HEK293 (cell line): ENCODE measurements around the gene NLGN1.

Experiments used
- CTCF ChIA-PET: fragments of 350-600 bp; formaldehyde crosslinking; extraction: SDS; loops from one replicate; lab custom pipeline; 2021; ENCODE audit warnings: antibody characterized with exemption; lab: Yijun Ruan, JAX
- POLR2A ChIA-PET: fragments of 300-600 bp; formaldehyde crosslinking; extraction: SDS; loops from one replicate; lab custom pipeline; 2020; ENCODE audit warnings: antibody characterized with exemption, inconsistent platforms; lab: Yijun Ruan, JAX
- H3K27ac ChIP-seq: fragments of 200-500 bp; sonication (Bioruptor generic); 2 replicates; pipeline ENCODE4 v1.5.1; 2014; ENCODE audit warnings: low read depth, low read length, control low read depth, inconsistent platforms; ENCODE audit errors: extremely low read depth
- H3K36me3 ChIP-seq, 2 experiments: fragments of 200-500 bp in 1 of 2; sonication (Bioruptor generic) in 1 of 2; 1 replicate in 1 of 2; 2 replicates in 1 of 2; pipeline ENCODE4 v1.5.1; 2014 to 2017; ENCODE audit warnings: inconsistent platforms in 2 of 2, low read length in 2 of 2; ENCODE audit not compliant: control insufficient read depth in 2 of 2, insufficient read depth in 1 of 2
- H3K4me1 ChIP-seq: fragments of 200-500 bp; sonication (Bioruptor generic); 2 replicates; pipeline ENCODE4 v1.5.1; 2014; ENCODE audit warnings: mild to moderate bottlenecking, low read length, inconsistent platforms; ENCODE audit not compliant: control insufficient read depth, insufficient read depth
- H3K4me3 ChIP-seq: 2 replicates; pipeline ENCODE4 v1.5.1; 2011; ENCODE audit warnings: low read depth, mild to moderate bottlenecking, control low read depth, low read length, moderate library complexity
- H3K9me3 ChIP-seq: fragments of 200-500 bp; sonication (Bioruptor generic); 2 replicates; pipeline ENCODE4 v1.5.1; 2014; ENCODE audit warnings: low read depth, low read length, inconsistent platforms; ENCODE audit not compliant: control insufficient read depth, insufficient read depth
- MEIS1 ChIP-seq: sonication (generic); formaldehyde crosslinking; IDR thresholded peaks from 2 replicates; pipeline ENCODE4 v1.8.1; 2022; ENCODE audit warnings: missing genetic modification reagents, mild to moderate bottlenecking, borderline replicate concordance
- PRDM1 ChIP-seq: fragments of 450-650 bp; formaldehyde crosslinking; IDR thresholded peaks from 2 replicates; pipeline ENCODE4; 2016; ENCODE audit warnings: missing biosample characterization, missing genetic modification characterization
- PRDM6 ChIP-seq: fragments of 450-650 bp; formaldehyde crosslinking; IDR thresholded peaks from 2 replicates; pipeline ENCODE4 v1.5.1; 2017; ENCODE audit warnings: missing biosample characterization, missing genetic modification characterization
- YY1 ChIP-seq: fragments of 450-650 bp; formaldehyde crosslinking; IDR thresholded peaks from 2 replicates; pipeline ENCODE4 v1.5.1; 2018; ENCODE audit warnings: missing biosample characterization, missing genetic modification characterization
- ZBTB1 ChIP-seq: fragments of 450-650 bp; formaldehyde crosslinking; IDR thresholded peaks from 2 replicates; pipeline ENCODE4 v1.5.1; 2016; ENCODE audit warnings: missing biosample characterization, missing genetic modification characterization
- ZNF146 ChIP-seq: fragments of 450-650 bp; formaldehyde crosslinking; IDR thresholded peaks from 2 replicates; pipeline ENCODE4 v1.5.1; 2016; ENCODE audit warnings: missing biosample characterization, missing genetic modification characterization
- ZNF211 ChIP-seq: fragments of 450-650 bp; formaldehyde crosslinking; IDR thresholded peaks from 2 replicates; pipeline ENCODE4 v1.5.1; 2016; ENCODE audit warnings: low read depth, missing biosample characterization, missing genetic modification characterization
- ZNF239 ChIP-seq: fragments of 450-650 bp; formaldehyde crosslinking; IDR thresholded peaks from 2 replicates; pipeline ENCODE4 v1.5.1; 2016; ENCODE audit warnings: missing biosample characterization, missing genetic modification characterization
- ZNF26 ChIP-seq: fragments of 450-650 bp; formaldehyde crosslinking; IDR thresholded peaks from 2 replicates; pipeline ENCODE4 v1.5.1; 2016; ENCODE audit warnings: missing biosample characterization, missing genetic modification characterization
- ZNF266 ChIP-seq: fragments of 450-650 bp; formaldehyde crosslinking; IDR thresholded peaks from 2 replicates; pipeline ENCODE4 v1.5.1; 2016; ENCODE audit warnings: missing biosample characterization, missing genetic modification characterization, low read depth
- ZNF302 ChIP-seq: fragments of 450-650 bp; formaldehyde crosslinking; IDR thresholded peaks from 2 replicates; pipeline ENCODE4 v1.5.1; 2016; ENCODE audit warnings: missing biosample characterization, missing genetic modification characterization, low read depth
- ZNF366 ChIP-seq: fragments of 450-650 bp; formaldehyde crosslinking; conservative IDR thresholded peaks from 2 replicates; pipeline ENCODE4 v1.5.1; 2016; ENCODE audit warnings: missing biosample characterization, missing genetic modification characterization
- ZNF416 ChIP-seq: fragments of 450-650 bp; formaldehyde crosslinking; IDR thresholded peaks from 2 replicates; pipeline ENCODE4 v1.5.1; 2016; ENCODE audit warnings: missing biosample characterization, missing genetic modification characterization
- ZNF518A ChIP-seq: fragments of 450-650 bp; formaldehyde crosslinking; conservative IDR thresholded peaks from 2 replicates; pipeline ENCODE4 v1.5.1; 2016; ENCODE audit warnings: low read depth, missing biosample characterization, missing genetic modification characterization
- ZNF654 ChIP-seq: fragments of 450-650 bp; formaldehyde crosslinking; IDR thresholded peaks from 2 replicates; pipeline ENCODE4 v1.5.1; 2016; ENCODE audit warnings: low read depth, missing biosample characterization, missing genetic modification characterization
- ZNF692 ChIP-seq: fragments of 450-650 bp; formaldehyde crosslinking; IDR thresholded peaks from 2 replicates; pipeline ENCODE4 v1.5.1; 2016; ENCODE audit warnings: missing biosample characterization, missing genetic modification characterization
- ZNF747 ChIP-seq: fragments of 450-650 bp; formaldehyde crosslinking; IDR thresholded peaks from 2 replicates; pipeline ENCODE4 v1.5.1; 2016; ENCODE audit warnings: missing biosample characterization, missing genetic modification characterization
- ZNF777 ChIP-seq: fragments of 450-650 bp; formaldehyde crosslinking; IDR thresholded peaks from 2 replicates; pipeline ENCODE4 v1.5.1; 2017; ENCODE audit warnings: missing biosample characterization, missing genetic modification characterization, borderline replicate concordance
- ZNF791 ChIP-seq: fragments of 450-650 bp; formaldehyde crosslinking; IDR thresholded peaks from 2 replicates; pipeline ENCODE4 v1.5.1; 2016; ENCODE audit warnings: missing biosample characterization, missing genetic modification characterization
- ZNF837 ChIP-seq: fragments of 450-650 bp; formaldehyde crosslinking; IDR thresholded peaks from 2 replicates; pipeline ENCODE4 v1.5.1; 2016; ENCODE audit warnings: missing biosample characterization, missing genetic modification characterization
- TF ChIP-seq, protein P1 (sequence below): fragments of 450-650 bp; formaldehyde crosslinking; IDR thresholded peaks from 2 replicates; pipeline ENCODE4 v1.5.1; 2016; ENCODE audit warnings: missing biosample characterization, missing genetic modification characterization
- TF ChIP-seq, protein P2 (sequence below): fragments of 450-650 bp; formaldehyde crosslinking; IDR thresholded peaks from 2 replicates; pipeline ENCODE4 v1.5.1; 2017; ENCODE audit warnings: missing biosample characterization, missing genetic modification characterization

The NLGN1 gene

GRCh38 chr3:173650596-173650995 lies 253.1 kb downstream of the NLGN1 start:
- Histone ChIP-seq H3K9me3 (no peaks in the 10 kb centered on the region), H3K4me1 (no peaks in the 10 kb centered on the region), H3K36me3 (no peaks in the 10 kb centered on the region), H3K27ac (no peak overlapping the region), H3K4me3 (no peak overlapping the region)
- POLR2A ChIA-PET, result no interaction called here
- CTCF ChIA-PET, result no interaction called here
- TF ChIP-seq ZNF146 (tag by site-specific recombination) (no peak), PRDM6 (no peak), ZNF302 (no peak), ZNF791 (no peak), PRDM1 (no peak), YY1 (no peak), ZNF692 (no peak), ZNF239 (tag by site-specific recombination) (no peak), ZNF518A (no peak), ZNF777 (no peak), ZNF747 (no peak)
- TF ChIP-seq, protein P1, sequence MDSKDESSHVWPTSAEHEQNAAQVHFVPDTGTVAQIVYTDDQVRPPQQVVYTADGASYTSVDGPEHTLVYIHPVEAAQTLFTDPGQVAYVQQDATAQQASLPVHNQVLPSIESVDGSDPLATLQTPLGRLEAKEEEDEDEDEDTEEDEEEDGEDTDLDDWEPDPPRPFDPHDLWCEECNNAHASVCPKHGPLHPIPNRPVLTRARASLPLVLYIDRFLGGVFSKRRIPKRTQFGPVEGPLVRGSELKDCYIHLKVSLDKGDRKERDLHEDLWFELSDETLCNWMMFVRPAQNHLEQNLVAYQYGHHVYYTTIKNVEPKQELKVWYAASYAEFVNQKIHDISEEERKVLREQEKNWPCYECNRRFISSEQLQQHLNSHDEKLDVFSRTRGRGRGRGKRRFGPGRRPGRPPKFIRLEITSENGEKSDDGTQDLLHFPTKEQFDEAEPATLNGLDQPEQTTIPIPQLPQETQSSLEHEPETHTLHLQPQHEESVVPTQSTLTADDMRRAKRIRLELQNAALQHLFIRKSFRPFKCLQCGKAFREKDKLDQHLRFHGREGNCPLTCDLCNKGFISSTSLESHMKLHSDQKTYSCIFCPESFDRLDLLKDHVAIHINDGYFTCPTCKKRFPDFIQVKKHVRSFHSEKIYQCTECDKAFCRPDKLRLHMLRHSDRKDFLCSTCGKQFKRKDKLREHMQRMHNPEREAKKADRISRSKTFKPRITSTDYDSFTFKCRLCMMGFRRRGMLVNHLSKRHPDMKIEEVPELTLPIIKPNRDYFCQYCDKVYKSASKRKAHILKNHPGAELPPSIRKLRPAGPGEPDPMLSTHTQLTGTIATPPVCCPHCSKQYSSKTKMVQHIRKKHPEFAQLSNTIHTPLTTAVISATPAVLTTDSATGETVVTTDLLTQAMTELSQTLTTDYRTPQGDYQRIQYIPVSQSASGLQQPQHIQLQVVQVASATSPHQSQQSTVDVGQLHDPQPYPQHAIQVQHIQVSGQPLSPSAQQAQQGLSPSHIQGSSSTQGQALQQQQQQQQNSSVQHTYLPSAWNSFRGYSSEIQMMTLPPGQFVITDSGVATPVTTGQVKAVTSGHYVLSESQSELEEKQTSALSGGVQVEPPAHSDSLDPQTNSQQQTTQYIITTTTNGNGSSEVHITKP (tag by site-specific recombination), result no peak

DNA sequence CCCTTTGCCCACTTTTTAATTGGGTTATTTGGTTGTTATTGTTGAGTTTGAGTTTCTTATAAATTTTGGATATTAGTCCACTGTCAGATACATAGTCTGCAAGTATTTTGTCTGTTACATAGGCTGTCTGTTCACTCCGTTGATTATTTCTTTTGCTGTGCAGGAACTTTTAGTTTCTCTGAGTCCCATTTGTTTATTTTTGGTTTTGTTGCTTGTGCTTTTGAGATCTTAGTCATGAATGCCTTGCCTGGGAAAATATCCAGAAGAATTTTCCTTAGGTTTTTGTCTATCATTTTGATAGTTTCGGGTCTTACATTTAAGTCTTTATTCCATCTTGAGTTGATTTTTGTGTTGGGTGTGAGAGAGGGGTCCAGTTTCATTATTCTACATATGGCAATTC lies 254.5 kb downstream of the NLGN1 start:
- ChIA-PET CTCF (no interaction called here), POLR2A (no interaction called here)
- Histone ChIP-seq H3K4me3 (no peak overlapping the region), H3K36me3 (no peaks in the 10 kb centered on the region), H3K4me1 (no peaks in the 10 kb centered on the region), H3K9me3 (no peaks in the 10 kb centered on the region), H3K27ac (no peak overlapping the region)
- TF ChIP-seq ZNF416 (tag by site-specific recombination) (no peak), ZNF654 (tag by site-specific recombination) (no peak), ZNF791 (no peak), ZNF366 (no peak), MEIS1 (CRISPR knock-in tag) (no peak), ZNF837 (tag by site-specific recombination) (no peak), ZBTB1 (tag by site-specific recombination) (no peak), ZNF26 (no peak), ZNF211 (tag by site-specific recombination) (no peak), ZNF777 (no peak), ZNF266 (no peak)
- TF ChIP-seq, protein P2, sequence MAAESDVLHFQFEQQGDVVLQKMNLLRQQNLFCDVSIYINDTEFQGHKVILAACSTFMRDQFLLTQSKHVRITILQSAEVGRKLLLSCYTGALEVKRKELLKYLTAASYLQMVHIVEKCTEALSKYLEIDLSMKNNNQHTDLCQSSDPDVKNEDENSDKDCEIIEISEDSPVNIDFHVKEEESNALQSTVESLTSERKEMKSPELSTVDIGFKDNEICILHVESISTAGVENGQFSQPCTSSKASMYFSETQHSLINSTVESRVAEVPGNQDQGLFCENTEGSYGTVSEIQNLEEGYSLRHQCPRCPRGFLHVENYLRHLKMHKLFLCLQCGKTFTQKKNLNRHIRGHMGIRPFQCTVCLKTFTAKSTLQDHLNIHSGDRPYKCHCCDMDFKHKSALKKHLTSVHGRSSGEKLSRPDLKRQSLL (tag by site-specific recombination), result no peak
